ENCODE results near the gene UNC5B.

UNC5B gene

GRCh38 chr10:71273506-71273905 lies 61.1 kb downstream of the UNC5B start:
- Histone ChIP-seq H3K27me3 (replicated peaks; ENCODE audit: insufficient read depth, low read length) (peaks cover 11% of the 10 kb centered on the region), H3K27ac (ENCODE audit: low read length) (no peak overlapping the region), H3K36me3 (replicated peaks; ENCODE audit: insufficient read depth, low read length) (no peaks in the 10 kb centered on the region), H3K4me2 (ENCODE audit: low read depth, low read length) (no peak overlapping the region), H2AFZ (ENCODE audit: low read length) (no peak overlapping the region), H3K9ac (ENCODE audit: low read length) (no peak overlapping the region), H3K9me2 (replicated peaks; ENCODE audit: insufficient read depth, low read length) (no peaks in the 10 kb centered on the region), H3K79me2 (ENCODE audit: low read length) (no peaks in the 10 kb centered on the region), H3F3A (ENCODE audit: insufficient read depth, low read length) (no peaks in the 10 kb centered on the region), H3K4me3 (ENCODE audit: low read length) (no peak overlapping the region), H3K9me3 (replicated peaks; ENCODE audit: insufficient read depth, low read length) (no peaks in the 10 kb centered on the region), H4K20me1 (ENCODE audit: insufficient read depth, low read length) (no peaks in the 10 kb centered on the region), H3K4me1 (ENCODE audit: low read length) (no peaks in the 10 kb centered on the region)
- DNase-seq: no peak
- TF ChIP-seq, protein P1, sequence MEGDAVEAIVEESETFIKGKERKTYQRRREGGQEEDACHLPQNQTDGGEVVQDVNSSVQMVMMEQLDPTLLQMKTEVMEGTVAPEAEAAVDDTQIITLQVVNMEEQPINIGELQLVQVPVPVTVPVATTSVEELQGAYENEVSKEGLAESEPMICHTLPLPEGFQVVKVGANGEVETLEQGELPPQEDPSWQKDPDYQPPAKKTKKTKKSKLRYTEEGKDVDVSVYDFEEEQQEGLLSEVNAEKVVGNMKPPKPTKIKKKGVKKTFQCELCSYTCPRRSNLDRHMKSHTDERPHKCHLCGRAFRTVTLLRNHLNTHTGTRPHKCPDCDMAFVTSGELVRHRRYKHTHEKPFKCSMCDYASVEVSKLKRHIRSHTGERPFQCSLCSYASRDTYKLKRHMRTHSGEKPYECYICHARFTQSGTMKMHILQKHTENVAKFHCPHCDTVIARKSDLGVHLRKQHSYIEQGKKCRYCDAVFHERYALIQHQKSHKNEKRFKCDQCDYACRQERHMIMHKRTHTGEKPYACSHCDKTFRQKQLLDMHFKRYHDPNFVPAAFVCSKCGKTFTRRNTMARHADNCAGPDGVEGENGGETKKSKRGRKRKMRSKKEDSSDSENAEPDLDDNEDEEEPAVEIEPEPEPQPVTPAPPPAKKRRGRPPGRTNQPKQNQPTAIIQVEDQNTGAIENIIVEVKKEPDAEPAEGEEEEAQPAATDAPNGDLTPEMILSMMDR (IDR thresholded peaks at IDR 0.05; ENCODE audit: low read length): no peak
- TF ChIP-seq EZH2 (optimal IDR thresholded peaks at IDR 0.05; ENCODE audit: low read depth, low read length) (no peak), EZH2phosphoT487 (IDR thresholded peaks at IDR 0.05; ENCODE audit: low read length) (no peak)

- H3F3A ChIP-seq (ENCODE audit: insufficient read depth, low read length): no peaks in the 10 kb centered on the region
- no peak overlapping the region for H3K9ac ChIP-seq (ENCODE audit: low read length)
- no peaks in the 10 kb centered on the region for H4K20me1 ChIP-seq (ENCODE audit: insufficient read depth, low read length)
- no peak overlapping the region for H2AFZ ChIP-seq (ENCODE audit: low read length)
- H3K27ac ChIP-seq (ENCODE audit: low read length): no peak overlapping the region
- no peaks in the 10 kb centered on the region for H3K4me1 ChIP-seq (ENCODE audit: low read length)
- H3K36me3 ChIP-seq (replicated peaks; ENCODE audit: insufficient read depth, low read length): no peaks in the 10 kb centered on the region
- H3K4me2 ChIP-seq (ENCODE audit: low read depth, low read length): no peak overlapping the region
- no peak for DNase-seq
- no peaks in the 10 kb centered on the region for H3K27me3 ChIP-seq (replicated peaks; ENCODE audit: insufficient read depth, low read length)
- H3K4me3 ChIP-seq (ENCODE audit: low read length): no peak overlapping the region
- TF ChIP-seq EZH2phosphoT487 (IDR thresholded peaks at IDR 0.05; ENCODE audit: low read length) (no peak), EZH2 (optimal IDR thresholded peaks at IDR 0.05; ENCODE audit: low read depth, low read length) (no peak)
- TF ChIP-seq, protein P1 (IDR thresholded peaks at IDR 0.05; ENCODE audit: low read length): no peak
- no peaks in the 10 kb centered on the region for H3K79me2 ChIP-seq (ENCODE audit: low read length)
- no peaks in the 10 kb centered on the region for H3K9me2 ChIP-seq (replicated peaks; ENCODE audit: insufficient read depth, low read length)
- H3K9me3 ChIP-seq (replicated peaks; ENCODE audit: insufficient read depth, low read length): no peaks in the 10 kb centered on the region
Measured at GRCh38 chr10:71274901-71275796, 62.8 kb downstream of the UNC5B start.

GRCh38 chr10:71276873-71277272 lies 64.5 kb downstream of the UNC5B start:
- no peak overlapping the region for H3K4me3 ChIP-seq (ENCODE audit: low read length)
- H3K9me2 ChIP-seq (replicated peaks; ENCODE audit: insufficient read depth, low read length): no peaks in the 10 kb centered on the region
- DNase-seq: no peak
- H3K9ac ChIP-seq (ENCODE audit: low read length): no peak overlapping the region
- H3K9me3 ChIP-seq (replicated peaks; ENCODE audit: insufficient read depth, low read length): no peaks in the 10 kb centered on the region
- no peaks in the 10 kb centered on the region for H3K27me3 ChIP-seq (replicated peaks; ENCODE audit: insufficient read depth, low read length)
- H4K20me1 ChIP-seq (ENCODE audit: insufficient read depth, low read length): no peaks in the 10 kb centered on the region
- TF ChIP-seq, protein P1 (IDR thresholded peaks at IDR 0.05; ENCODE audit: low read length): no peak
- TF ChIP-seq EZH2 (optimal IDR thresholded peaks at IDR 0.05; ENCODE audit: low read depth, low read length): no peak
- no peaks in the 10 kb centered on the region for H3K79me2 ChIP-seq (ENCODE audit: low read length)
- H3K36me3 ChIP-seq (replicated peaks; ENCODE audit: insufficient read depth, low read length): no peaks in the 10 kb centered on the region
- no peak overlapping the region for H3K4me2 ChIP-seq (ENCODE audit: low read depth, low read length)
- H3F3A ChIP-seq (ENCODE audit: insufficient read depth, low read length): no peaks in the 10 kb centered on the region
- no peak overlapping the region for H3K27ac ChIP-seq (ENCODE audit: low read length)
- no peak overlapping the region for H2AFZ ChIP-seq (ENCODE audit: low read length)
- H3K4me1 ChIP-seq (ENCODE audit: low read length): no peaks in the 10 kb centered on the region; the same call in 1 of the 2 replicates
